Type B pancreatic cell (in vitro differentiated cells): ENCODE results near the gene ASCC2. TPM values are rescaled to one million over a fixed set of nuclear protein-coding genes. Genes with fewer than 3 reads are reported as not detected.

ENCODE experiments used
- DNase-seq: peaks from one replicate; pipeline ENCODE4 v3.0.0; 2021; ENCODE audit warnings: mixed read lengths; ENCODE audit not compliant: unreplicated experiment; ENCODE audit errors: extremely low spot score
- H3K27ac Mint-ChIP-seq: 2 replicates; pipeline ENCODE4 v1.8.0; 2021; ENCODE audit warnings: mild to moderate bottlenecking, mixed read lengths
- H3K27me3 Mint-ChIP-seq: 2 replicates; pipeline ENCODE4 v1.8.0; 2021; ENCODE audit warnings: mixed read lengths
- H3K36me3 Mint-ChIP-seq: 2 replicates; pipeline ENCODE4 v1.8.0; 2021; ENCODE audit warnings: mixed read lengths
- H3K4me1 Mint-ChIP-seq: one replicate; pipeline ENCODE4 v1.8.0; 2021; ENCODE audit warnings: mixed read lengths; ENCODE audit not compliant: unreplicated experiment
- H3K4me3 Mint-ChIP-seq: 2 replicates; pipeline ENCODE4 v1.8.0; 2021; ENCODE audit warnings: mild to moderate bottlenecking, mixed read lengths
- H3K9me3 Mint-ChIP-seq: 2 replicates; pipeline ENCODE4 v1.8.0; 2021; ENCODE audit warnings: mixed read lengths
- CTCF ChIP-seq: fragments of 200-600 bp; sonication (generic); conservative IDR thresholded peaks from 2 replicates; pipeline ENCODE4 v1.5.0; 2021; ENCODE audit warnings: antibody characterized with exemption, mild to moderate bottlenecking
- total RNA-seq: library from RNA; stranded (reverse); gene quantifications from 2 replicates; pipeline ENCODE4 v1.2.1, GENCODE V29; 2021; ENCODE audit warnings: low replicate concordance

The ASCC2 gene
- total RNA-seq, 1 donor from 2014 or later = 47.6 TPM

DNA sequence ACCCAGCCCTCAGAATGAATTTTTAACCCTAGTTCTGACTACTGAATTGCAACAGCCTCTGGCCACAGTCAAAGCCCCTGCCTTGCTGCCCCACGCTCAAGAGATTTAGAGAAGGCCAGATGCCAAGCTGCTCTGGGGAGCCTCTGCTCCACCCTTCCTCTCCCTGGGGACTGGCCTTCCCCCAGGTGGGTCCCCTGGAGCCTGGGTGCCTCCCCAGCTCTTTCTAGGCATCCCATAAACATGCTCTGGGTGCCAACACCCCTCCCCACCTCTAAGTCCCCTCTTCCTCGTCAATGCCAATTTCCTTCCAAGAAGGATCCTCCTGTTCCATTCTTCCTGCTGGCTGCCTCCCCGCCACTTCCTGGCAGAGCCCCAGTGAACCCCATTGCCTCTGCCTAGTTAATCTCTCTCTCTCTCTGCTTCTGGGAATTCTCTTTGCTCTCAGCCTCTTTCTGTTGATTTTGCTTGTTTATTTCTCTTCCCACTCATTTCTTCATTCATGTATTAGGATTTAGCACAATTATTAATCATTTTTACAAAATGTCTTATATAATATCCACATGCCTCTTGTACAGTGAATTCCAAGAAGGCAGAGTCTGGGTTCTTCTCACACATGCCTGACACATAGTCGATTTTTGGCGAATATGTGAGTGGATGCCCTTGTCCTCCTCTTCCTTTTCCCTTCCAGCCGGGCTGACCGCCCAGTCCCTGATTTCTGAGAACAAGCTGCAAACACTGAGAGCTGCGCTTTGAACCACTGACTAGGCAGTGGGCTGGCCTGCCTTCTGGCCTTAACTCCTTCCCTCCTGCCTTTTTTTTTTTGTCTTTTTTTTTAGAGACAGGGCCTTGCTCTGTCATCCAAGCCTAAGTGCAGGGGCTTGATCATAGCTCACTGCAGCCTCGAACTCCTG, 53.4 kb downstream of the ASCC2 start:
- no peak for TF ChIP-seq CTCF
- Mint-ChIP-seq H3K4me1 (peaks cover 25% of the 10 kb centered on the region), H3K9me3 (no peaks in the 10 kb centered on the region), H3K36me3 (peaks cover 8% of the 10 kb centered on the region), H3K4me3 (no peak overlapping the region), H3K27ac (peak overlapping the region; percentile 8), H3K27me3 (no peaks in the 10 kb centered on the region)
- DNase-seq = no peak

- no peak for TF ChIP-seq CTCF
- DNase-seq = no peak
- H3K27me3 Mint-ChIP-seq = no peaks in the 10 kb centered on the region
- H3K4me1 Mint-ChIP-seq = peaks cover 22% of the 10 kb centered on the region
- H3K27ac Mint-ChIP-seq = peak overlapping the region; percentile 26
- H3K4me3 Mint-ChIP-seq = no peak overlapping the region
- H3K9me3 Mint-ChIP-seq = no peaks in the 10 kb centered on the region
- no peaks in the 10 kb centered on the region for H3K36me3 Mint-ChIP-seq
Measured at GRCh38 chr22:29782061-29782845, 55.8 kb downstream of the ASCC2 start.

- Mint-ChIP-seq H3K27me3 (no peaks in the 10 kb centered on the region), H3K36me3 (no peaks in the 10 kb centered on the region), H3K4me1 (peaks cover 16% of the 10 kb centered on the region), H3K27ac (peak overlapping the region; percentile 25), H3K9me3 (no peaks in the 10 kb centered on the region), H3K4me3 (no peak overlapping the region)
- no peak for DNase-seq
- TF ChIP-seq CTCF = no peak
Measured at GRCh38 chr22:29780748-29781676, 57.1 kb downstream of the ASCC2 start.

DNA sequence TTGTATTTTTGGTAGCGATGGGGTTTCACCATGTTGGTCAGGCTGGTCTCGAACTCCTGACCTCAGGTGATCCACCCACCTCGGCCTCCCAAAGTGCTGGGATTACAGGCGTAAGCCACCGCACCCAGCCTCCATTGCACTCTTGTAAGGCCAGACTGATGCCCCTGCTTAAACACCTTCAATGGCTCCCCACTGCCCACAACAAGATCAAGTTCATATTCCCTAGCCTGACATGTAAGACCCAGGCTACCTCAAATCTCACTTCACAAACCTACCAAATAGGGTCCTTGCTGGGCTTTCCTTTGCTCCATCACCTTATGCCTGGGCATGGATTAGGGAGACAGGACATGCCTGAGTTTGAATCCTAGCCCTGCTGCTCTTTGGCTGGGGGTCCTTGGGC, 57.9 kb downstream of the ASCC2 start:
- Mint-ChIP-seq H3K36me3 (no peaks in the 10 kb centered on the region), H3K27ac (no peak overlapping the region), H3K27me3 (no peaks in the 10 kb centered on the region), H3K4me1 (peaks cover 13% of the 10 kb centered on the region), H3K9me3 (no peaks in the 10 kb centered on the region), H3K4me3 (no peak overlapping the region)
- TF ChIP-seq CTCF = no peak
- DNase-seq = no peak

DNA sequence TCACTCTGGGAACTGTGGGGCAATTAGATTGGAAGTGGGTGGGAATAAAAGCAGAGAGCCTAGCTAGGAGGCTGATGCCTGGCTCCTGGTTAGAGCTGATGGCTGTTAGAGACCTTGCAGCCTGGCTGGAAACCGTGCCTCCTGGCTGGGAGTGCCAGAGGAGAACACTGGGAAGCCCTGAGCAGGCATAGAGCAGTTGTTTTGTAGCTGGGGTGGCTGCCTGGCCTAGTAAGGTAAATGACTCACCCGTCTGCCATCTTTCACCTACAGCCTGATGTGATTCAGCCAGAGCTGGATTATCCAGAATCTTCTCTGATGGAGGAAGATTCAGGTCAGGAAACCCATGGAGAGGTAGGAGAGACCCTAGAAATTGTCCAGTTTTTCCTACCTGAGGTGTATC, 64.8 kb downstream of the ASCC2 start:
- H3K27ac Mint-ChIP-seq = no peak overlapping the region

More for the DNA sequence above, 64.8 kb downstream of the ASCC2 start:
- no peaks in the 10 kb centered on the region for H3K9me3 Mint-ChIP-seq
- TF ChIP-seq CTCF = no peak
- H3K27me3 Mint-ChIP-seq = no peaks in the 10 kb centered on the region
- H3K4me1 Mint-ChIP-seq = peaks cover 3% of the 10 kb centered on the region
- no peak overlapping the region for H3K4me3 Mint-ChIP-seq
- H3K36me3 Mint-ChIP-seq = peaks cover 19% of the 10 kb centered on the region
- DNase-seq = no peak
